ENCODE measurements around the gene TBK1. TPM values are rescaled to one million over a fixed set of nuclear protein-coding genes. Genes with fewer than 3 reads are reported as not detected.

The TBK1 gene
- total RNA-seq, 1 experiment from 2014 or later, result 33.8 TPM

- Histone ChIP-seq H3K36me3 (ENCODE audit: insufficient read depth, low read length, poor library complexity, severe bottlenecking) (no peaks in the 10 kb centered on the region), H3K4me3 (ENCODE audit: low read depth, low read length, poor library complexity, severe bottlenecking) (no peak overlapping the region), H3K27ac (ENCODE audit: low read depth, low read length, poor library complexity, severe bottlenecking) (no peak overlapping the region), H3K27me3 (replicated peaks; ENCODE audit: insufficient read depth, low read depth, low read length, poor library complexity) (no peaks in the 10 kb centered on the region), H3K4me1 (ENCODE audit: insufficient read depth, low read length, poor library complexity, severe bottlenecking) (peaks cover 17% of the 10 kb centered on the region), H3K9me3 (ENCODE audit: low read depth, low read length, poor library complexity, severe bottlenecking) (no peaks in the 10 kb centered on the region)
- ChIA-PET POLR2A (ENCODE audit: low non-redundant PET) (no interaction called here), CTCF (no interaction called here)
- TF ChIP-seq CTCF (conservative IDR thresholded peaks at IDR 0.05; ENCODE audit: low read depth, low read length) (no peak), EZH2 (IDR thresholded peaks at IDR 0.05; ENCODE audit: borderline replicate concordance, low read depth, low read length, poor library complexity, severe bottlenecking) (no peak)
- no TSS peak for BruUV-seq (replicated peaks)
- DNase-seq (ENCODE audit: low spot score), result no peak
- intact Hi-C loops (cut with micrococcal nuclease; ENCODE audit: unreplicated experiment), result no loop called here
Observed at GRCh38 chr12:64525461-64526160, 73.7 kb downstream of the TBK1 start.

GRCh38 chr12:64526859-64527258 is 74.9 kb downstream of the TBK1 start:
- DNase-seq (ENCODE audit: low spot score), result no peak
- Histone ChIP-seq H3K27ac (ENCODE audit: low read depth, low read length, poor library complexity, severe bottlenecking) (no peak overlapping the region), H3K4me1 (ENCODE audit: insufficient read depth, low read length, poor library complexity, severe bottlenecking) (peaks cover 11% of the 10 kb centered on the region), H3K36me3 (ENCODE audit: insufficient read depth, low read length, poor library complexity, severe bottlenecking) (no peaks in the 10 kb centered on the region), H3K27me3 (replicated peaks; ENCODE audit: insufficient read depth, low read depth, low read length, poor library complexity) (no peaks in the 10 kb centered on the region), H3K4me3 (ENCODE audit: low read depth, low read length, poor library complexity, severe bottlenecking) (no peak overlapping the region), H3K9me3 (ENCODE audit: low read depth, low read length, poor library complexity, severe bottlenecking) (no peaks in the 10 kb centered on the region)
- ChIA-PET CTCF (no interaction called here), POLR2A (ENCODE audit: low non-redundant PET) (no interaction called here)
- intact Hi-C loops (cut with micrococcal nuclease; ENCODE audit: unreplicated experiment), result no loop called here
- TF ChIP-seq CTCF (conservative IDR thresholded peaks at IDR 0.05; ENCODE audit: low read depth, low read length) (no peak), EZH2 (IDR thresholded peaks at IDR 0.05; ENCODE audit: borderline replicate concordance, low read depth, low read length, poor library complexity, severe bottlenecking) (no peak)
- no TSS peak for BruUV-seq (replicated peaks)

GRCh38 chr12:64528616-64529015 is 76.7 kb downstream of the TBK1 start:
- ChIA-PET CTCF (no interaction called here), POLR2A (ENCODE audit: low non-redundant PET) (interaction anchor here (0.6 kb wide), 1 partner anchor 19 kb away, joined by 3 read pairs; no protein-coding TSS in a partner anchor)
- DNase-seq (ENCODE audit: low spot score), result no peak
- Histone ChIP-seq H3K4me3 (ENCODE audit: low read depth, low read length, poor library complexity, severe bottlenecking) (no peak overlapping the region), H3K4me1 (ENCODE audit: insufficient read depth, low read length, poor library complexity, severe bottlenecking) (no peaks in the 10 kb centered on the region), H3K27me3 (replicated peaks; ENCODE audit: insufficient read depth, low read depth, low read length, poor library complexity) (no peaks in the 10 kb centered on the region), H3K36me3 (ENCODE audit: insufficient read depth, low read length, poor library complexity, severe bottlenecking) (no peaks in the 10 kb centered on the region), H3K27ac (ENCODE audit: low read depth, low read length, poor library complexity, severe bottlenecking) (no peak overlapping the region), H3K9me3 (ENCODE audit: low read depth, low read length, poor library complexity, severe bottlenecking) (no peaks in the 10 kb centered on the region)
- BruUV-seq (replicated peaks), result no TSS peak
- TF ChIP-seq EZH2 (IDR thresholded peaks at IDR 0.05; ENCODE audit: borderline replicate concordance, low read depth, low read length, poor library complexity, severe bottlenecking), result no peak
- no peak for TF ChIP-seq CTCF (conservative IDR thresholded peaks at IDR 0.05; ENCODE audit: low read depth, low read length)
- intact Hi-C loops (cut with micrococcal nuclease; ENCODE audit: unreplicated experiment), result no loop called here
